Naive thymus-derived CD4-positive, alpha-beta T cell (primary cell): ENCODE measurements around the gene CDHR3. TPM values are rescaled to one million over a fixed set of nuclear protein-coding genes. Genes with fewer than 3 reads are reported as not detected.

Experiments used
- ATAC-seq: fragments of 150-1000 bp; cut with Tn5 transposase; 2 replicates; pipeline ENCODE4 v1.10.0; 2021; ENCODE audit warnings: mild to moderate bottlenecking, moderate library complexity
- CTCF ChIA-PET: fragments of 350-600 bp; sonication (Branson Sonifier 250); formaldehyde crosslinking; loops from one replicate; lab custom pipeline; 2021; ENCODE audit warnings: antibody characterized with exemption; lab: Charles Lee
- POLR2A ChIA-PET: fragments of 350-600 bp; sonication (Branson Sonifier 250); formaldehyde crosslinking; loops from one replicate; lab custom pipeline; 2021; ENCODE audit warnings: antibody characterized with exemption, inconsistent platforms; lab: Charles Lee
- DNase-seq, 9 donors: peaks; one replicate each; pipeline versions ENCODE4 v3.0.0 to v3.0.0-alpha.2; 2020 to 2022; ENCODE audit warnings: mixed read lengths in 1 of 9
- H3K27ac ChIP-seq: one replicate; pipeline ENCODE4 v1.7.0; 2013; ENCODE audit warnings: mild to moderate bottlenecking, low read depth, low read length, moderate library complexity
- H3K27me3 ChIP-seq, 2 donors: one replicate each; pipeline ENCODE4 v1.7.0; 2013; ENCODE audit warnings: low read length in 2 of 2, mild to moderate bottlenecking in 2 of 2, moderate library complexity in 2 of 2; ENCODE audit not compliant: control insufficient read depth in 2 of 2, insufficient read depth in 2 of 2
- H3K36me3 ChIP-seq, 3 experiments: 1 replicate in 2 of 3; 2 replicates in 1 of 3; pipeline ENCODE4 v1.7.0; 2013; ENCODE audit warnings: low read length in 3 of 3, mild to moderate bottlenecking in 3 of 3, moderate library complexity in 1 of 3; ENCODE audit not compliant: insufficient read depth in 3 of 3, control insufficient read depth in 2 of 3
- H3K4me1 ChIP-seq, 2 donors: one replicate each; pipeline ENCODE4 v1.7.0; 2013; ENCODE audit warnings: low read length in 2 of 2, mild to moderate bottlenecking in 2 of 2, moderate library complexity in 1 of 2; ENCODE audit not compliant: control insufficient read depth in 2 of 2, insufficient read depth in 2 of 2
- H3K4me3 ChIP-seq: 2 replicates; pipeline ENCODE4 v1.7.0; 2013; ENCODE audit warnings: mild to moderate bottlenecking, low read length
- H3K9me3 ChIP-seq, 3 experiments: 1 replicate in 2 of 3; 2 replicates in 1 of 3; pipeline ENCODE4 v1.7.0; 2013; ENCODE audit warnings: low read length in 3 of 3; ENCODE audit not compliant: control insufficient read depth in 2 of 3
- H3K27ac Mint-ChIP-seq, 9 donors: one replicate each; pipeline ENCODE4 v1.8.0; 2020 to 2022; ENCODE audit warnings: mixed read lengths in 9 of 9, mild to moderate bottlenecking in 8 of 9, moderate library complexity in 5 of 9, inconsistent platforms in 2 of 9
- H3K27me3 Mint-ChIP-seq, 5 donors: one replicate each; pipeline ENCODE4 v1.8.0; 2021 to 2022; ENCODE audit warnings: mixed read lengths in 5 of 5, mild to moderate bottlenecking in 1 of 5
- H3K36me3 Mint-ChIP-seq, 5 donors: one replicate each; pipeline ENCODE4 v1.8.0; 2020 to 2022; ENCODE audit warnings: mixed read lengths in 5 of 5, mild to moderate bottlenecking in 3 of 5, inconsistent platforms in 1 of 5
- H3K4me1 Mint-ChIP-seq, 7 donors: one replicate each; pipeline ENCODE4 v1.8.0; 2020 to 2022; ENCODE audit warnings: mixed read lengths in 7 of 7, mild to moderate bottlenecking in 3 of 7, inconsistent platforms in 1 of 7
- H3K4me3 Mint-ChIP-seq, 10 donors: one replicate each; pipeline ENCODE4 v1.8.0; 2020 to 2022; ENCODE audit warnings: mild to moderate bottlenecking in 10 of 10, mixed read lengths in 10 of 10, moderate library complexity in 6 of 10, inconsistent platforms in 2 of 10
- H3K9me3 Mint-ChIP-seq, 11 donors: one replicate each; pipeline ENCODE4 v1.8.0; 2020 to 2022; ENCODE audit warnings: mixed read lengths in 11 of 11, mild to moderate bottlenecking in 4 of 11, inconsistent platforms in 1 of 11, moderate library complexity in 1 of 11
- intact Hi-C, 2 donors: fragments of 100-400 bp; cut with micrococcal nuclease; formaldehyde crosslinking; loops; one replicate each; pipeline ENCODE4 v1.15.1; 2023
- polyA plus RNA-seq, 2 donors: library from polyadenylated mRNA; unstranded; fragments of 300-500 nt; fragmentation: Illumina TruSeq; gene quantifications; one replicate each; pipeline ENCODE4 v1.2.3, GENCODE V29; 2021
- total RNA-seq, 6 experiments: library from RNA in 5 of 6; stranded (reverse) in 5 of 6; gene quantifications; 1 replicate in 5 of 6; 2 replicates in 1 of 6; pipeline ENCODE4 v1.2.3 and lab custom pipeline; 2021 to 2026

Gene CDHR3
- total and polyA plus RNA-seq, 7 experiments from 2014 or later: 1.1 to 14.0 (median 6.5) TPM

GRCh38 chr7:106019470-106019820 is 56.4 kb downstream of the CDHR3 start:
- H3K9me3 Mint-ChIP-seq: peaks cover 0 to 6% (median 0%) of the 10 kb centered on the region in 11 donors
- H3K4me3 Mint-ChIP-seq: peak overlapping the region in 1 of 10 donors; percentile 1
- ChIA-PET CTCF (interaction anchor here (0.7 to 1.9 kb wide), 4 partner anchors 10 to 331 kb away, joined by 3 to 6 read pairs (median 5); no protein-coding TSS in a partner anchor), POLR2A (interaction anchor here (0.6 to 1.7 kb wide), 7 partner anchors 11 to 486 kb away, joined by 3 to 5 read pairs (median 5); no protein-coding TSS in a partner anchor)
- no peaks in the 10 kb centered on the region for H3K9me3 ChIP-seq
- peaks cover 30 to 79% of the 10 kb centered on the region in 2 donors for H3K4me1 ChIP-seq
- ATAC-seq (no peak), DNase-seq (no peak)
- peaks cover 0 to 33% (median 0%) of the 10 kb centered on the region in 5 donors for H3K27me3 Mint-ChIP-seq
- no peak overlapping the region for H3K4me3 ChIP-seq
- peak overlapping the region in 8 of 9 donors; percentile 33 to 99 (median 95) for H3K27ac Mint-ChIP-seq
- no peaks in the 10 kb centered on the region for H3K36me3 ChIP-seq
- H3K4me1 Mint-ChIP-seq: peaks cover 26 to 96% (median 88%) of the 10 kb centered on the region in 7 donors
- H3K36me3 Mint-ChIP-seq: peaks cover 0 to 4% (median 0%) of the 10 kb centered on the region in 5 donors
- H3K27me3 ChIP-seq: no peaks in the 10 kb centered on the region
- H3K27ac ChIP-seq: no peak overlapping the region
- intact Hi-C loops: no loop called here

- H3K9me3 Mint-ChIP-seq: peaks cover 0 to 6% (median 0%) of the 10 kb centered on the region in 11 donors
- peaks cover 26 to 90% (median 86%) of the 10 kb centered on the region in 7 donors for H3K4me1 Mint-ChIP-seq
- H3K36me3 Mint-ChIP-seq: peaks cover 0 to 4% (median 0%) of the 10 kb centered on the region in 5 donors
- DNase-seq (peak in 1 of 9 donors; percentile 12), ATAC-seq (no peak)
- Histone ChIP-seq H3K36me3 (no peaks in the 10 kb centered on the region), H3K4me1 (peaks cover 30 to 79% of the 10 kb centered on the region in 2 donors), H3K27me3 (no peaks in the 10 kb centered on the region), H3K27ac (peak overlapping the region; percentile 87), H3K9me3 (no peaks in the 10 kb centered on the region), H3K4me3 (peak overlapping the region; percentile 28)
- POLR2A ChIA-PET: interaction anchor here (0.6 to 1.8 kb wide), 16 partner anchors 9 to 344 kb away, joined by 3 to 13 read pairs (median 5); partner anchors contain the start of gene ATXN7L1
- H3K4me3 Mint-ChIP-seq: peak overlapping the region; percentile 43 to 82 (median 68)
- CTCF ChIA-PET: interaction anchor here (0.8 to 11.0 kb wide), 13 partner anchors 8 to 365 kb away, joined by 3 to 85 read pairs (median 5); no protein-coding TSS in a partner anchor
- intact Hi-C loops: loop anchor here (1.0 to 5.0 kb wide), 19 partner anchors 12 to 1077 kb away; partner anchors contain the start of genes ATXN7L1 (in 2 of the 2), RINT1 (in 1 of the 2) and SYPL1 (in 1 of the 2)
- peak overlapping the region; percentile 86 to 99 (median 98) for H3K27ac Mint-ChIP-seq
- H3K27me3 Mint-ChIP-seq: peaks cover 0 to 16% (median 0%) of the 10 kb centered on the region in 5 donors
These were observed 58.3 kb downstream of the CDHR3 start for GRCh38 chr7:106021151-106022067.

- Histone ChIP-seq H3K4me3 (peak overlapping the region; percentile 23), H3K4me1 (peaks cover 30 to 76% of the 10 kb centered on the region in 2 donors)
- ATAC-seq: peak; percentile 89
These were observed 59.2 kb downstream of the CDHR3 start for GRCh38 chr7:106022193-106022821.

GRCh38 chr7:106023369-106024322 is 60.6 kb downstream of the CDHR3 start:
- intact Hi-C loops: loop anchor here (2.0 to 5.0 kb wide), 5 partner anchors 47 to 491 kb away; partner anchors contain the start of genes ATXN7L1 (in 1 of the 2) and RINT1 (in 1 of the 2)
- Histone ChIP-seq H3K4me3 (peak overlapping the region; percentile 23), H3K27me3 (no peaks in the 10 kb centered on the region), H3K27ac (no peak overlapping the region), H3K36me3 (no peaks in the 10 kb centered on the region), H3K9me3 (no peaks in the 10 kb centered on the region), H3K4me1 (peaks cover 30 to 63% of the 10 kb centered on the region in 2 donors)
- H3K36me3 Mint-ChIP-seq: peaks cover 0 to 4% (median 0%) of the 10 kb centered on the region in 5 donors
- CTCF ChIA-PET: interaction anchor here (0.6 to 11.0 kb wide), 12 partner anchors 10 to 369 kb away, joined by 3 to 85 read pairs (median 4); no protein-coding TSS in a partner anchor
- POLR2A ChIA-PET: interaction anchor here (0.6 to 2.4 kb wide), 16 partner anchors 7 to 1145 kb away, joined by 3 to 19 read pairs (median 4); partner anchors contain the start of genes HBP1 and SYPL1
- peaks cover 0 to 6% (median 0%) of the 10 kb centered on the region in 11 donors for H3K9me3 Mint-ChIP-seq
- no peak for ATAC-seq
- peak overlapping the region; percentile 20 to 82 (median 66) for H3K4me3 Mint-ChIP-seq
- peak in 2 of 9 donors; percentile 11 to 18 for DNase-seq
- H3K27me3 Mint-ChIP-seq: peaks cover 0 to 22% (median 0%) of the 10 kb centered on the region in 5 donors
- H3K4me1 Mint-ChIP-seq: peaks cover 23 to 87% (median 78%) of the 10 kb centered on the region in 7 donors
- H3K27ac Mint-ChIP-seq: peak overlapping the region; percentile 86 to 99 (median 98)

More at GRCh38 chr7:106022193-106022821, 59.2 kb downstream of the CDHR3 start:
- H3K9me3 Mint-ChIP-seq: peaks cover 0 to 6% (median 0%) of the 10 kb centered on the region in 11 donors
- DNase-seq: peak; percentile 38 to 96 (median 93)
- peaks cover 23 to 89% (median 85%) of the 10 kb centered on the region in 7 donors for H3K4me1 Mint-ChIP-seq
- H3K27me3 Mint-ChIP-seq: peaks cover 0 to 15% (median 0%) of the 10 kb centered on the region in 5 donors
- H3K27ac ChIP-seq: peak overlapping the region; percentile 87
- intact Hi-C loops: loop anchor here (1.0 to 5.0 kb wide), 19 partner anchors 13 to 1078 kb away; partner anchors contain the start of genes ATXN7L1 (in 2 of the 2), RINT1 (in 1 of the 2) and SYPL1 (in 1 of the 2)
- ChIA-PET CTCF (interaction anchor here (0.9 to 11.0 kb wide), 14 partner anchors 8 to 367 kb away, joined by 3 to 85 read pairs (median 4); no protein-coding TSS in a partner anchor), POLR2A (interaction anchor here (0.6 to 2.4 kb wide), 20 partner anchors 9 to 1146 kb away, joined by 3 to 19 read pairs (median 5); partner anchors contain the start of genes ATXN7L1, HBP1 and SYPL1)
- no peaks in the 10 kb centered on the region for H3K27me3 ChIP-seq
- peak overlapping the region; percentile 43 to 82 (median 68) for H3K4me3 Mint-ChIP-seq
- H3K27ac Mint-ChIP-seq: peak overlapping the region; percentile 86 to 99 (median 98)
- H3K36me3 ChIP-seq: no peaks in the 10 kb centered on the region
- H3K9me3 ChIP-seq: no peaks in the 10 kb centered on the region
- H3K36me3 Mint-ChIP-seq: peaks cover 0 to 4% (median 0%) of the 10 kb centered on the region in 5 donors

DNA sequence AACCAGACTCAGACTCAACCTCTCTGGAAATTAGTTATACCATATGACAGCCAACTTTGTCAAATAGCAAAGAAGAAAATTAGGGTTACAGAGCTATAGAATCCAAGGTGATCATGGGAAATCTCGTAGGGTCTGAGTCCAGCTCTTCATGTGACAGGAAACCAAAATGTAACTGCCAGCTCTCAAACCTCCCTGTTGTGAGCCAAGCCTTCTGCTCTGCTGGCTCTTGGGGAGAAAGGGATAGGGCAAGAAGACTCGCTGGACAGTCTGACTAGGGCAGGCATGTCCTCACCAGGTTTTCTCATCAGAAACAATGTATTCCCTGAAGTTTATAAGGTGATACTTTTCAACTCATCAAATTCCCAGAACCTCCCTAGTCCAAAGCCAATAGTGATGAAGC is 63.0 kb downstream of the CDHR3 start:
- Mint-ChIP-seq H3K27me3 (peaks cover 0 to 22% (median 0%) of the 10 kb centered on the region in 5 donors), H3K9me3 (peaks cover 0 to 6% (median 0%) of the 10 kb centered on the region in 11 donors), H3K27ac (peak overlapping the region in 4 of 9 donors; percentile 4 to 59 (median 32)), H3K36me3 (peaks cover 0 to 4% (median 0%) of the 10 kb centered on the region in 5 donors), H3K4me1 (peaks cover 26 to 81% (median 73%) of the 10 kb centered on the region in 7 donors), H3K4me3 (no peak overlapping the region)
- ChIA-PET POLR2A (interaction anchor here (0.9 to 1.7 kb wide), 2 partner anchors 11 to 334 kb away, joined by 4 to 5 read pairs; no protein-coding TSS in a partner anchor), CTCF (interaction anchor here (1.2 to 11.0 kb wide), 3 partner anchors 15 to 494 kb away, joined by 3 to 85 read pairs (median 12); partner anchors contain the start of gene RINT1)
- ATAC-seq (no peak), DNase-seq (no peak)
- intact Hi-C loops: no loop called here
- H3K27ac ChIP-seq: no peak overlapping the region
- no peak overlapping the region for H3K4me3 ChIP-seq
- H3K36me3 ChIP-seq: no peaks in the 10 kb centered on the region
- H3K27me3 ChIP-seq: no peaks in the 10 kb centered on the region
- peaks cover 21 to 50% of the 10 kb centered on the region in 2 donors for H3K4me1 ChIP-seq
- no peaks in the 10 kb centered on the region for H3K9me3 ChIP-seq
